GM23338 (cell line): ENCODE data around the gene LMF1. TPM values are rescaled to one million over a fixed set of nuclear protein-coding genes. Genes with fewer than 3 reads are reported as not detected.

Experiments
- ATAC-seq: fragments of 200-7000 bp; cut with Tn5 transposase; 3 replicates; pipeline ENCODE4 v1.9.1; 2020
- DNase-seq: peaks from one replicate; pipeline ENCODE4 v3.0.0-alpha.2; 2015; ENCODE audit warnings: low spot score
- H2AFZ ChIP-seq: fragments of 200-600 bp; sonication (generic); 2 replicates; pipeline ENCODE4 v1.8.0; 2016; ENCODE audit warnings: antibody characterized with exemption, mild to moderate bottlenecking, moderate library complexity
- H3F3A ChIP-seq: fragments of 200-600 bp; sonication (generic); replicated peaks from 2 replicates; pipeline ENCODE4 v1.8.0; 2017; ENCODE audit warnings: antibody characterized with exemption, mixed run types, low read depth
- H3K27ac ChIP-seq: fragments of 200-600 bp; sonication (generic); 2 replicates; pipeline ENCODE4 v1.6.1; 2016; ENCODE audit warnings: low read depth
- H3K27me3 ChIP-seq: fragments of 200-600 bp; sonication (generic); 2 replicates; pipeline ENCODE4 v1.8.0; 2016; ENCODE audit warnings: mild to moderate bottlenecking, mixed run types, moderate library complexity; ENCODE audit not compliant: insufficient read depth
- H3K36me3 ChIP-seq: fragments of 200-600 bp; sonication (generic); 2 replicates; pipeline ENCODE4 v1.8.0; 2016; ENCODE audit warnings: mild to moderate bottlenecking; ENCODE audit not compliant: insufficient read depth
- H3K4me1 ChIP-seq: fragments of 200-600 bp; sonication (generic); 2 replicates; pipeline ENCODE4 v1.8.0; 2016; ENCODE audit warnings: mild to moderate bottlenecking, moderate library complexity; ENCODE audit not compliant: insufficient read depth
- H3K4me2 ChIP-seq: fragments of 200-600 bp; sonication (generic); 2 replicates; pipeline ENCODE4 v1.7.1; 2017; ENCODE audit warnings: mixed run types
- H3K4me3 ChIP-seq: fragments of 200-600 bp; sonication (generic); 2 replicates; pipeline ENCODE4 v1.6.1; 2016; ENCODE audit warnings: mixed run types
- H3K79me2 ChIP-seq: fragments of 200-600 bp; sonication (generic); replicated peaks from 2 replicates; pipeline ENCODE4 v1.8.0; 2017; ENCODE audit warnings: mild to moderate bottlenecking; ENCODE audit not compliant: insufficient read depth
- H3K9me2 ChIP-seq: fragments of 200-600 bp; sonication (generic); 2 replicates; pipeline ENCODE4 v1.8.0; 2017; ENCODE audit not compliant: insufficient read depth
- H4K20me1 ChIP-seq: fragments of 200-600 bp; sonication (generic); replicated peaks from 2 replicates; pipeline ENCODE4 v1.8.0; 2017; ENCODE audit warnings: mild to moderate bottlenecking; ENCODE audit not compliant: insufficient read depth
- H3K27ac Mint-ChIP-seq: 2 replicates; pipeline ENCODE4 v1.8.0; 2020; ENCODE audit warnings: inconsistent platforms, mild to moderate bottlenecking, moderate library complexity, mixed read lengths
- H3K27me3 Mint-ChIP-seq: 3 replicates; pipeline ENCODE4 v1.8.0; 2022; ENCODE audit warnings: low read depth, mild to moderate bottlenecking, moderate library complexity, mixed read lengths, inconsistent platforms; ENCODE audit not compliant: insufficient read depth, poor library complexity
- H3K36me3 Mint-ChIP-seq: 3 replicates; pipeline ENCODE4 v1.8.0; 2021; ENCODE audit warnings: low read depth, mild to moderate bottlenecking, inconsistent platforms, moderate library complexity, mixed read lengths
- H3K4me1 Mint-ChIP-seq: 3 replicates; pipeline ENCODE4 v1.8.0; 2020; ENCODE audit warnings: mild to moderate bottlenecking, inconsistent platforms, mixed read lengths
- H3K4me3 Mint-ChIP-seq: 3 replicates; pipeline ENCODE4 v1.8.0; 2021; ENCODE audit warnings: moderate library complexity, mild to moderate bottlenecking, inconsistent platforms, mixed read lengths
- H3K9me3 Mint-ChIP-seq: 3 replicates; pipeline ENCODE4 v1.8.0; 2020; ENCODE audit warnings: moderate library complexity, mild to moderate bottlenecking, inconsistent platforms, mixed read lengths
- CREB1 ChIP-seq: fragments of 250-450 bp; sonication (Bioruptor Pico); IDR thresholded peaks from 2 replicates; pipeline ENCODE4 v1.5.0; 2020; ENCODE audit warnings: low read depth, mild to moderate bottlenecking, moderate library complexity
- CTCF ChIP-seq, 2 experiments: fragments of 200-600 bp in 1 of 2; sonication (generic) in 1 of 2; conservative IDR thresholded peaks; 2 replicates each; pipeline versions ENCODE4 v1.5.1 to v1.6.1; 2016 to 2017; ENCODE audit warnings: antibody characterized with exemption in 2 of 2, low read depth in 2 of 2, mild to moderate bottlenecking in 2 of 2, moderate library complexity in 1 of 2
- ETS1 ChIP-seq: IDR thresholded peaks from 2 replicates; pipeline ENCODE4 v1.6.1; 2016; ENCODE audit warnings: antibody characterized with exemption
- JUNB ChIP-seq: IDR thresholded peaks from one replicate; pipeline ENCODE4 v1.6.1; 2016; ENCODE audit warnings: antibody characterized with exemption; ENCODE audit not compliant: unreplicated experiment
- NANOG ChIP-seq: IDR thresholded peaks from 2 replicates; pipeline ENCODE4 v1.6.1; 2016; ENCODE audit warnings: antibody characterized with exemption, borderline replicate concordance
- POLR2AphosphoS5 ChIP-seq: IDR thresholded peaks from 2 replicates; pipeline ENCODE4 v1.6.1; 2016; ENCODE audit warnings: antibody characterized with exemption, low read depth
- REST ChIP-seq: IDR thresholded peaks from one replicate; pipeline ENCODE4 v1.6.1; 2018; ENCODE audit warnings: antibody characterized with exemption; ENCODE audit not compliant: unreplicated experiment
- STAT1 ChIP-seq: IDR thresholded peaks from one replicate; pipeline ENCODE4 v1.6.1; 2016; ENCODE audit warnings: antibody characterized with exemption; ENCODE audit not compliant: unreplicated experiment
- ZNF114 ChIP-seq: fragments of 250-450 bp; sonication (Bioruptor Pico); IDR thresholded peaks from 2 replicates; pipeline ENCODE4 v1.5.0; 2020; ENCODE audit warnings: mild to moderate bottlenecking, moderate library complexity
- ZNF331 ChIP-seq: fragments of 250-450 bp; sonication (Bioruptor Pico); IDR thresholded peaks from 2 replicates; pipeline ENCODE4 v1.5.0; 2020; ENCODE audit warnings: low read depth, mild to moderate bottlenecking, moderate library complexity
- ZNF462 ChIP-seq: fragments of 250-450 bp; sonication (Bioruptor Pico); IDR thresholded peaks from 2 replicates; pipeline ENCODE4 v1.5.0; 2020; ENCODE audit warnings: mild to moderate bottlenecking, moderate library complexity
- polyA plus RNA-seq: library from polyadenylated mRNA; unstranded; fragments of >200 nt; fragmentation: Nextera tagmentation; extraction: Ambion mirVana; gene quantifications from 2 replicates; pipeline ENCODE4 v1.2.1, GENCODE V29; 2016
- total RNA-seq: library from RNA; depleted of rRNA; stranded (reverse); fragments of >200 nt; shearing (Covaris generic); gene quantifications from 2 replicates; pipeline ENCODE4 v1.2.3, GENCODE V29; 2014

Gene LMF1
- total and polyA plus RNA-seq, 2 experiments from 2014 or later, result 4.2 to 10.1 TPM

- no peaks in the 10 kb centered on the region for H3K9me2 ChIP-seq
- no peaks in the 10 kb centered on the region for H3K79me2 ChIP-seq
- no peak overlapping the region for H3K27ac ChIP-seq
- TF ChIP-seq ZNF331 (CRISPR knock-in tag) (no peak), ETS1 (no peak), JUNB (no peak), CREB1 (no peak), CTCF (conservative IDR thresholded peaks at IDR 0.05; ENCODE audit: low read depth in 2 of 2) (no peak), REST (no peak), POLR2AphosphoS5 (no peak), ZNF114 (no peak), STAT1 (no peak), NANOG (no peak), ZNF462 (CRISPR knock-in tag) (no peak)
- no peak for DNase-seq
- H3K4me3 ChIP-seq, result no peak overlapping the region
- peaks cover 3% of the 10 kb centered on the region for H3K4me1 Mint-ChIP-seq
- no peaks in the 10 kb centered on the region for H4K20me1 ChIP-seq
- no peak overlapping the region for H3K4me2 ChIP-seq
- no peak overlapping the region for H2AFZ ChIP-seq
- H3K27me3 ChIP-seq, result no peaks in the 10 kb centered on the region; the same call in 1 of the 2 replicates
- H3F3A ChIP-seq, result 0 out of 2 replicates have a peak, but pooled peaks cover 13% of the 10 kb centered on the region
- H3K36me3 Mint-ChIP-seq, result no peaks in the 10 kb centered on the region
- H3K9me3 Mint-ChIP-seq, result no peaks in the 10 kb centered on the region; the same call in 2 of the 3 replicates
- no peak overlapping the region for H3K4me3 Mint-ChIP-seq
- H3K27me3 Mint-ChIP-seq, result peaks cover 12% of the 10 kb centered on the region
- no peak overlapping the region for H3K27ac Mint-ChIP-seq
- H3K36me3 ChIP-seq, result no peaks in the 10 kb centered on the region
- ATAC-seq, result no peak
- H3K4me1 ChIP-seq, result peaks cover 4% of the 10 kb centered on the region; the same call in 1 of the 2 replicates
Measured at GRCh38 chr16:883781-884180, 87.0 kb downstream of the LMF1 start.
